ENCODE measurements around the gene PHACTR3. TPM values are rescaled to one million over a fixed set of nuclear protein-coding genes. Genes with fewer than 3 reads are reported as not detected.

The PHACTR3 gene
- total RNA-seq, 1 donor: not detected

DNA sequence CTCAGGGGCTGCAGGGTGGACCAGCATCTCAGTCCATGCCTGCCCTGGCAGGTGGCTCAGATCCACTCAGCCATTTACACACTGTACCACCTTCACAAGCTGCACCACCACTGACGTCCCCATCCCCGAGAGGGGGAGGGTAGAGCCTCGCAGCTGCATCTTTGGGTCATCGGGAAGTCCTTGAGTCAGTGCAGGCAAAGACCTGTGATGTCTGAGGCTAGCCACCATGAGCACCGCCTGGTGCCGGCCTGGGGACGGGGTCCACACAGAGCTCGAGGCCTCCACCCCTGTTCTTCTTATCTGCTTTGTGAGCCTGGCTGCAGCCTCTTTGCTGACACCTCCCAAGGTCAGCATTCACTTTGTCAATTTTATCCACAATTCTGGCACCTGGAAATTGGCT is 141.4 kb downstream of the PHACTR3 start:
- Histone ChIP-seq H3K79me2 (ENCODE audit: insufficient read depth, low read length) (no peaks in the 10 kb centered on the region), H3K4me2 (ENCODE audit: insufficient read depth, low read length) (no peak overlapping the region), H2AFZ (ENCODE audit: low read length) (no peak overlapping the region), H3K4me3 (ENCODE audit: insufficient read depth, low read length) (no peak overlapping the region), H3K27me3 (ENCODE audit: insufficient read depth, low read length) (no peaks in the 10 kb centered on the region), H3K27ac (ENCODE audit: low read depth, low read length) (no peak overlapping the region), H4K20me1 (ENCODE audit: insufficient read depth, low read length) (no peaks in the 10 kb centered on the region), H3K4me1 (ENCODE audit: insufficient read depth, low read length) (peaks cover 3% of the 10 kb centered on the region), H3K9me3 (ENCODE audit: low read depth, low read length) (no peaks in the 10 kb centered on the region), H3K36me3 (ENCODE audit: insufficient read depth, low read length) (no peaks in the 10 kb centered on the region)
- DNase-seq (ENCODE audit: insufficient read length, low spot score, missing footprints): no peak
- TF ChIP-seq, protein P1, sequence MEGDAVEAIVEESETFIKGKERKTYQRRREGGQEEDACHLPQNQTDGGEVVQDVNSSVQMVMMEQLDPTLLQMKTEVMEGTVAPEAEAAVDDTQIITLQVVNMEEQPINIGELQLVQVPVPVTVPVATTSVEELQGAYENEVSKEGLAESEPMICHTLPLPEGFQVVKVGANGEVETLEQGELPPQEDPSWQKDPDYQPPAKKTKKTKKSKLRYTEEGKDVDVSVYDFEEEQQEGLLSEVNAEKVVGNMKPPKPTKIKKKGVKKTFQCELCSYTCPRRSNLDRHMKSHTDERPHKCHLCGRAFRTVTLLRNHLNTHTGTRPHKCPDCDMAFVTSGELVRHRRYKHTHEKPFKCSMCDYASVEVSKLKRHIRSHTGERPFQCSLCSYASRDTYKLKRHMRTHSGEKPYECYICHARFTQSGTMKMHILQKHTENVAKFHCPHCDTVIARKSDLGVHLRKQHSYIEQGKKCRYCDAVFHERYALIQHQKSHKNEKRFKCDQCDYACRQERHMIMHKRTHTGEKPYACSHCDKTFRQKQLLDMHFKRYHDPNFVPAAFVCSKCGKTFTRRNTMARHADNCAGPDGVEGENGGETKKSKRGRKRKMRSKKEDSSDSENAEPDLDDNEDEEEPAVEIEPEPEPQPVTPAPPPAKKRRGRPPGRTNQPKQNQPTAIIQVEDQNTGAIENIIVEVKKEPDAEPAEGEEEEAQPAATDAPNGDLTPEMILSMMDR (IDR thresholded peaks at IDR 0.05; ENCODE audit: extremely low read depth, low read depth, low read length): no peak

DNA sequence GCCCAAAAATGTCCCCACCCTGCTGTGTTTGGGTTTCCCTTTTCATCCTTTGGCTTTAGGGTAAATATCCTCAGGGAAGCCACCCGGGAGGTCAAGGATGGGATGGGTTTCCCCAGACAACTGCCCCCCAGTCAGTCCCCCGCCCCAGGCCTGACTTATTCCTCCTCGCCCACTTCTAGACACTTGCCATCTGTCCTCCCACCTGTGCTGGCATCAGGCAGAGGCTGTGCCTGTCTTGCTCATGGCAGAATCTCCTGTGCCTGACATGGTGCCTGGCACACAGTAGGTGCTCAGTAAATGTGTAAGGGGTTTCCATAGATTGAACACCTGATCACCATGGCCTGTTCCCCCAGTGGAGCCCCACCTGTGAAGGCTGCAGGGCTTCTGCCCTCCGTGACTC is 141.8 kb downstream of the PHACTR3 start:
- H3K4me3 ChIP-seq (ENCODE audit: insufficient read depth, low read length): no peak overlapping the region
- H2AFZ ChIP-seq (ENCODE audit: low read length): no peak overlapping the region
- no peaks in the 10 kb centered on the region for H3K36me3 ChIP-seq (ENCODE audit: insufficient read depth, low read length)
- no peak for DNase-seq (ENCODE audit: insufficient read length, low spot score, missing footprints)
- no peaks in the 10 kb centered on the region for H3K27me3 ChIP-seq (ENCODE audit: insufficient read depth, low read length)
- no peak overlapping the region for H3K4me2 ChIP-seq (ENCODE audit: insufficient read depth, low read length)
- no peaks in the 10 kb centered on the region for H3K79me2 ChIP-seq (ENCODE audit: insufficient read depth, low read length)
- peaks cover 3% of the 10 kb centered on the region for H3K4me1 ChIP-seq (ENCODE audit: insufficient read depth, low read length)
- no peaks in the 10 kb centered on the region for H3K9me3 ChIP-seq (ENCODE audit: low read depth, low read length)
- no peak overlapping the region for H3K27ac ChIP-seq (ENCODE audit: low read depth, low read length)
- no peaks in the 10 kb centered on the region for H4K20me1 ChIP-seq (ENCODE audit: insufficient read depth, low read length)
- TF ChIP-seq, protein P1 (IDR thresholded peaks at IDR 0.05; ENCODE audit: extremely low read depth, low read depth, low read length): no peak

- H3K4me2 ChIP-seq (ENCODE audit: insufficient read depth, low read length): no peak overlapping the region
- DNase-seq (ENCODE audit: insufficient read length, low spot score, missing footprints): peak; percentile 50
- H3K36me3 ChIP-seq (ENCODE audit: insufficient read depth, low read length): no peaks in the 10 kb centered on the region
- TF ChIP-seq, protein P1 (IDR thresholded peaks at IDR 0.05; ENCODE audit: extremely low read depth, low read depth, low read length): no peak
- H2AFZ ChIP-seq (ENCODE audit: low read length): no peak overlapping the region
- H4K20me1 ChIP-seq (ENCODE audit: insufficient read depth, low read length): no peaks in the 10 kb centered on the region
- no peaks in the 10 kb centered on the region for H3K27me3 ChIP-seq (ENCODE audit: insufficient read depth, low read length)
- H3K27ac ChIP-seq (ENCODE audit: low read depth, low read length): no peak overlapping the region
- no peak overlapping the region for H3K4me3 ChIP-seq (ENCODE audit: insufficient read depth, low read length)
- H3K9me3 ChIP-seq (ENCODE audit: low read depth, low read length): no peaks in the 10 kb centered on the region
- H3K79me2 ChIP-seq (ENCODE audit: insufficient read depth, low read length): no peaks in the 10 kb centered on the region
- H3K4me1 ChIP-seq (ENCODE audit: insufficient read depth, low read length): peaks cover 3% of the 10 kb centered on the region
These were observed 143.6 kb downstream of the PHACTR3 start for GRCh38 chr20:59747671-59748515.

GRCh38 chr20:59748619-59749191 is 144.4 kb downstream of the PHACTR3 start:
- Histone ChIP-seq H3K79me2 (ENCODE audit: insufficient read depth, low read length) (no peaks in the 10 kb centered on the region), H4K20me1 (ENCODE audit: insufficient read depth, low read length) (no peaks in the 10 kb centered on the region), H3K9me3 (ENCODE audit: low read depth, low read length) (no peaks in the 10 kb centered on the region), H3K4me2 (ENCODE audit: insufficient read depth, low read length) (no peak overlapping the region), H3K27me3 (ENCODE audit: insufficient read depth, low read length) (peaks cover 4% of the 10 kb centered on the region), H3K4me1 (ENCODE audit: insufficient read depth, low read length) (peaks cover 3% of the 10 kb centered on the region), H3K27ac (ENCODE audit: low read depth, low read length) (no peak overlapping the region), H3K4me3 (ENCODE audit: insufficient read depth, low read length) (no peak overlapping the region), H2AFZ (ENCODE audit: low read length) (no peak overlapping the region), H3K36me3 (ENCODE audit: insufficient read depth, low read length) (no peaks in the 10 kb centered on the region)
- peak; percentile 81 for DNase-seq (ENCODE audit: insufficient read length, low spot score, missing footprints)
- TF ChIP-seq, protein P1 (IDR thresholded peaks at IDR 0.05; ENCODE audit: extremely low read depth, low read depth, low read length): no peak

All from osteoblast (primary cell).